Panc1 (cell line): Measurements from ENCODE around the gene IL11. TPM values are rescaled to one million over a fixed set of nuclear protein-coding genes. Genes with fewer than 3 reads are reported as not detected.

Source experiments
- ATAC-seq: fragments of 200-7000 bp; cut with Tn5 transposase; 2 replicates; pipeline ENCODE4 v1.9.1; 2020; ENCODE audit warnings: mild to moderate bottlenecking, moderate library complexity
- BruUV-seq: library from RNA; stranded (reverse); fragments of 400-500 nt; replicated peaks from 2 replicates; lab custom pipeline; 2021; lab: Mats Ljungman, UMichigan
- CTCF ChIA-PET: fragments of 300-600 bp; sonication (Branson Sonifier 250); formaldehyde crosslinking; loops from one replicate; lab custom pipeline; 2022; ENCODE audit warnings: antibody characterized with exemption; lab: Charles Lee
- POLR2A ChIA-PET: fragments of 300-600 bp; sonication (Branson Sonifier 250); formaldehyde crosslinking; loops from one replicate; lab custom pipeline; 2022; ENCODE audit warnings: antibody characterized with exemption; lab: Charles Lee
- DNase-seq: peaks from one replicate; pipeline ENCODE4 v3.0.0-alpha.2; 2010; ENCODE audit warnings: low read depth, low spot score
- H3K27ac ChIP-seq: 2 replicates; pipeline ENCODE4 v1.5.1; 2011; ENCODE audit warnings: mild to moderate bottlenecking, low read length, inconsistent platforms
- H3K27me3 ChIP-seq: fragments of 200-500 bp; sonication (Bioruptor generic); 2 replicates; pipeline ENCODE4 v1.6.0; 2014; ENCODE audit warnings: low read length, inconsistent platforms; ENCODE audit not compliant: control insufficient read depth, insufficient read depth
- H3K36me3 ChIP-seq: fragments of 200-500 bp; sonication (Bioruptor generic); 2 replicates; pipeline ENCODE4 v1.5.1; 2014; ENCODE audit warnings: inconsistent platforms, mild to moderate bottlenecking, low read length, moderate library complexity; ENCODE audit not compliant: control insufficient read depth, insufficient read depth
- H3K4me1 ChIP-seq: 2 replicates; pipeline ENCODE4 v1.5.1; 2011; ENCODE audit warnings: inconsistent platforms, mild to moderate bottlenecking, low read length, moderate library complexity; ENCODE audit not compliant: control insufficient read depth, insufficient read depth
- H3K4me3 ChIP-seq, 2 experiments: 2 replicates each; pipeline ENCODE4 v1.5.1; 2011 to 2012; ENCODE audit warnings: low read depth in 2 of 2, low read length in 2 of 2, mild to moderate bottlenecking in 2 of 2, inconsistent platforms in 1 of 2, moderate library complexity in 1 of 2
- H3K9me3 ChIP-seq: fragments of 200-500 bp; sonication (Bioruptor generic); 2 replicates; pipeline ENCODE4 v1.5.1; 2014; ENCODE audit warnings: low read depth, mild to moderate bottlenecking, inconsistent platforms, low read length, moderate library complexity; ENCODE audit not compliant: control insufficient read depth, insufficient read depth
- POLR2AphosphoS5 ChIP-seq: IDR thresholded peaks from 2 replicates; pipeline ENCODE4 v1.6.1; 2012; ENCODE audit warnings: mild to moderate bottlenecking, low read depth, low read length, moderate library complexity
- SIN3A ChIP-seq: IDR thresholded peaks from 2 replicates; pipeline ENCODE4 v1.6.1; 2012; ENCODE audit warnings: low read depth, mild to moderate bottlenecking, low read length, moderate library complexity, borderline replicate concordance; ENCODE audit not compliant: insufficient read depth
- TCF7L2 ChIP-seq: IDR thresholded peaks from 2 replicates; pipeline ENCODE4 v1.6.1; 2011; ENCODE audit warnings: mild to moderate bottlenecking, low read depth, low read length, inconsistent platforms
- in situ Hi-C: cut with HindIII; loops from 2 replicates; pipeline ENCODE4 v1.10.0; 2016; ENCODE audit warnings: low sequenced_read_pairs, low pct_unique_long_range_greater_than_20kb
- intact Hi-C: fragments of 100-400 bp; cut with micrococcal nuclease; formaldehyde crosslinking; loops from one replicate; pipeline ENCODE4 v1.10.0; 2022; ENCODE audit not compliant: unreplicated experiment
- total RNA-seq: library from RNA; stranded (reverse); gene quantifications from one replicate; pipeline ENCODE4 v1.2.1, GENCODE V29; 2021; ENCODE audit not compliant: unreplicated experiment
- TF ChIP-seq, protein P1 (sequence below): fragments of 450-650 bp; IDR thresholded peaks from 2 replicates; pipeline ENCODE4 v1.5.1; 2017; ENCODE audit warnings: mild to moderate bottlenecking
- TF ChIP-seq, protein P2 (sequence below), 2 experiments: IDR thresholded peaks; 2 replicates each; pipeline ENCODE4 v1.6.1; 2011 to 2012; ENCODE audit warnings: low read depth in 2 of 2, control low read depth in 1 of 2, low read length in 1 of 2, mild to moderate bottlenecking in 1 of 2, moderate library complexity in 1 of 2; ENCODE audit not compliant: insufficient read depth in 1 of 2

The IL11 gene
- total RNA-seq, 1 experiment from 2014 or later, result 4.4 TPM

DNA sequence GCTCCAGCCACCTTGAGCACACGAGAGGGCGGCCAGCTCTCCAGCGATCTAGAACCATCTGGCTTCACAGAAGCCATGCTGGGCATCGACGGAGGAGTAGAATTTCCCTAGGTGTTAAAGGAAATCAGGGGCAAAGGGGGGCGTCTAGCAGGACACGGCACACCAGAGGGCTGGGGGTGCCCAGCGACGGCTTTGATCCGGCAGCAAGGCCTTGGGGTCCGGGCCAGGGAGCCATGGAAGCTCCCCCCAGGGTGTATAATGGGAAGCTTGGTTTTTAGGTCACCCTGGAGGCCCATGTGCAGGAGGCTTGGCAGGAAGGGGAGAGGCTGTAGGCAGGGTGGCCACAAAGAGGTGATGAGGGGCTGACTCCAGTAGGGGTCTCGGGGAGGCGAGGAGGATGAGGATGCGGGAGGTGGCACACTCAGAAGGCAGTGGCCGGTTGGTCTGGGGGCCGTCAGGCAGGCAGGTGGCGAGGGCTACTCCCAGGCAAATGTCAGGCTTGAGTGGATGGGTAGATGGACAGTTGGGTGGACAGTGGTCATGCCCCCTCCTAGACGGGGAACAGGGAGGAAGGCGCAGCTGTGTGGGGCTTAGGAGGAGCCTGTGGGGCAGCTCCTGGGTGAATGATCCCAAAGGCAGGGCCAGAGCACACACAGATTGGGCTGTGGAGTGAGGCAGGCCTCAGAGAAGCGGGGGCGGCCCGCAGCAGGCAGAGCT is 25.0 kb downstream of the IL11 start:
- Histone ChIP-seq H3K27ac (no peak overlapping the region), H3K36me3 (no peaks in the 10 kb centered on the region), H3K27me3 (no peaks in the 10 kb centered on the region), H3K4me1 (peaks cover 18% of the 10 kb centered on the region), H3K4me3 (no peak overlapping the region), H3K9me3 (no peaks in the 10 kb centered on the region)
- DNase-seq, result no peak
- in situ Hi-C loops (no loop called here), intact Hi-C loops (no loop called here)
- no peak for ATAC-seq
- BruUV-seq, result no TSS peak
- POLR2A ChIA-PET, result interaction anchor here (0.5 kb wide), 1 partner anchor 53 kb away, joined by 3 read pairs; no protein-coding TSS in a partner anchor
- TF ChIP-seq, protein P1, sequence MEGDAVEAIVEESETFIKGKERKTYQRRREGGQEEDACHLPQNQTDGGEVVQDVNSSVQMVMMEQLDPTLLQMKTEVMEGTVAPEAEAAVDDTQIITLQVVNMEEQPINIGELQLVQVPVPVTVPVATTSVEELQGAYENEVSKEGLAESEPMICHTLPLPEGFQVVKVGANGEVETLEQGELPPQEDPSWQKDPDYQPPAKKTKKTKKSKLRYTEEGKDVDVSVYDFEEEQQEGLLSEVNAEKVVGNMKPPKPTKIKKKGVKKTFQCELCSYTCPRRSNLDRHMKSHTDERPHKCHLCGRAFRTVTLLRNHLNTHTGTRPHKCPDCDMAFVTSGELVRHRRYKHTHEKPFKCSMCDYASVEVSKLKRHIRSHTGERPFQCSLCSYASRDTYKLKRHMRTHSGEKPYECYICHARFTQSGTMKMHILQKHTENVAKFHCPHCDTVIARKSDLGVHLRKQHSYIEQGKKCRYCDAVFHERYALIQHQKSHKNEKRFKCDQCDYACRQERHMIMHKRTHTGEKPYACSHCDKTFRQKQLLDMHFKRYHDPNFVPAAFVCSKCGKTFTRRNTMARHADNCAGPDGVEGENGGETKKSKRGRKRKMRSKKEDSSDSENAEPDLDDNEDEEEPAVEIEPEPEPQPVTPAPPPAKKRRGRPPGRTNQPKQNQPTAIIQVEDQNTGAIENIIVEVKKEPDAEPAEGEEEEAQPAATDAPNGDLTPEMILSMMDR, result no peak
- no peak for TF ChIP-seq TCF7L2
- TF ChIP-seq, protein P2, sequence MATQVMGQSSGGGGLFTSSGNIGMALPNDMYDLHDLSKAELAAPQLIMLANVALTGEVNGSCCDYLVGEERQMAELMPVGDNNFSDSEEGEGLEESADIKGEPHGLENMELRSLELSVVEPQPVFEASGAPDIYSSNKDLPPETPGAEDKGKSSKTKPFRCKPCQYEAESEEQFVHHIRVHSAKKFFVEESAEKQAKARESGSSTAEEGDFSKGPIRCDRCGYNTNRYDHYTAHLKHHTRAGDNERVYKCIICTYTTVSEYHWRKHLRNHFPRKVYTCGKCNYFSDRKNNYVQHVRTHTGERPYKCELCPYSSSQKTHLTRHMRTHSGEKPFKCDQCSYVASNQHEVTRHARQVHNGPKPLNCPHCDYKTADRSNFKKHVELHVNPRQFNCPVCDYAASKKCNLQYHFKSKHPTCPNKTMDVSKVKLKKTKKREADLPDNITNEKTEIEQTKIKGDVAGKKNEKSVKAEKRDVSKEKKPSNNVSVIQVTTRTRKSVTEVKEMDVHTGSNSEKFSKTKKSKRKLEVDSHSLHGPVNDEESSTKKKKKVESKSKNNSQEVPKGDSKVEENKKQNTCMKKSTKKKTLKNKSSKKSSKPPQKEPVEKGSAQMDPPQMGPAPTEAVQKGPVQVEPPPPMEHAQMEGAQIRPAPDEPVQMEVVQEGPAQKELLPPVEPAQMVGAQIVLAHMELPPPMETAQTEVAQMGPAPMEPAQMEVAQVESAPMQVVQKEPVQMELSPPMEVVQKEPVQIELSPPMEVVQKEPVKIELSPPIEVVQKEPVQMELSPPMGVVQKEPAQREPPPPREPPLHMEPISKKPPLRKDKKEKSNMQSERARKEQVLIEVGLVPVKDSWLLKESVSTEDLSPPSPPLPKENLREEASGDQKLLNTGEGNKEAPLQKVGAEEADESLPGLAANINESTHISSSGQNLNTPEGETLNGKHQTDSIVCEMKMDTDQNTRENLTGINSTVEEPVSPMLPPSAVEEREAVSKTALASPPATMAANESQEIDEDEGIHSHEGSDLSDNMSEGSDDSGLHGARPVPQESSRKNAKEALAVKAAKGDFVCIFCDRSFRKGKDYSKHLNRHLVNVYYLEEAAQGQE (IDR thresholded peaks at IDR 0.05; ENCODE audit: insufficient read depth in 1 of 2, low read depth in 2 of 2, low read length in 1 of 2), result no peak
- no peak for TF ChIP-seq POLR2AphosphoS5
- TF ChIP-seq SIN3A, result no peak
- CTCF ChIA-PET, result no interaction called here

DNA sequence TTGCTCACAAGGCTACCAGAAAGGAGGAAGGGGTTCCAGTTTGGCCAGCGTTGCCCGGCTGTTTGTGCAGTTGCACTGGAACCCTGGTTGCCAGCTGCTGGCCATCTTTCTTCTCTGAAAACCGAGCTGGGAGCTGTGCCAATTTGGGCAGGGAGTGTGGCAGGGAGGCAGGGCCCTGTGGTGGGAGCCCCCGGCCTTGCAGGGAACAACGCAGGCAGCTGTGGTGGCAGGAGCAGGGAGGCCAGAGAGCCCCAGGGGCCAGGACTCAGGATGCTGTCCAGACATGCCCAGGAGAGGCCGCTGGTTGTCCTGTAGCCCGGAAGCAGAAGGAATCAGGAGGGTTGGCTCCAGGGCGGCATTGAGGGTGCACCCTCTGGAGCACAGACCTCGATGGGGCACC is 25.8 kb downstream of the IL11 start:
- DNase-seq, result no peak
- intact Hi-C loops, result no loop called here
- Histone ChIP-seq H3K27ac (no peak overlapping the region), H3K36me3 (no peaks in the 10 kb centered on the region), H3K27me3 (no peaks in the 10 kb centered on the region), H3K4me3 (no peak overlapping the region), H3K4me1 (peaks cover 20% of the 10 kb centered on the region), H3K9me3 (no peaks in the 10 kb centered on the region)
- ATAC-seq, result no peak
- BruUV-seq, result no TSS peak
- ChIA-PET POLR2A (no interaction called here), CTCF (no interaction called here)
- TF ChIP-seq, protein P1, result no peak; the same call in 1 of the 2 replicates
- TF ChIP-seq, protein P2 (IDR thresholded peaks at IDR 0.05; ENCODE audit: insufficient read depth in 1 of 2, low read depth in 2 of 2, low read length in 1 of 2), result no peak
- TF ChIP-seq SIN3A (no peak), POLR2AphosphoS5 (no peak), TCF7L2 (no peak)
- in situ Hi-C loops, result no loop called here
